GM19467 (cell line): ENCODE measurements around the gene CPO.

Experiments
- ATAC-seq: cut with Tn5 transposase; IDR thresholded peaks from one replicate; pipeline ENCODE4 v1.9.1; 2021; ENCODE audit warnings: mild to moderate bottlenecking, moderate library complexity; ENCODE audit not compliant: unreplicated experiment

CPO gene

GRCh38 chr2:206971805-206972204 lies 32.5 kb downstream of the CPO start:
- no peak for ATAC-seq

DNA sequence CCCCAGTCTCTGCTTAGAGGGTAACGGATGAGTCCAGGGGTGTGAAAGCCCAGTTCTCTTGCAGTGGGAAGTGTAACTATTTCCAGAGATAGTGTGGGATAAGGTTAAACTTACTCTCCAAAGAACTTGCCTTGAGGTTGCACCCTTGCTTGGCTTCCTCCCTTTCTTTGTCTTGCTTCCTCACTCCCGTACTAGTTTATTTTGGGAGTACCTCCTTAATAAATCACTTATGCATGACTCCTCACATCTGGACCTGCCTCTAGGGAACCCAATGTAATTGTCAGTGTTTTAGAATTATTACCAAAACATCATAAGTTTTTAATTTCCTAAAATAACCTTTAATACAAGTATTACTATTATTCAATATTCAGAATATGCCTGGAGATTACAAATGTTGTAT lies 35.2 kb downstream of the CPO start:
- ATAC-seq: no peak

DNA sequence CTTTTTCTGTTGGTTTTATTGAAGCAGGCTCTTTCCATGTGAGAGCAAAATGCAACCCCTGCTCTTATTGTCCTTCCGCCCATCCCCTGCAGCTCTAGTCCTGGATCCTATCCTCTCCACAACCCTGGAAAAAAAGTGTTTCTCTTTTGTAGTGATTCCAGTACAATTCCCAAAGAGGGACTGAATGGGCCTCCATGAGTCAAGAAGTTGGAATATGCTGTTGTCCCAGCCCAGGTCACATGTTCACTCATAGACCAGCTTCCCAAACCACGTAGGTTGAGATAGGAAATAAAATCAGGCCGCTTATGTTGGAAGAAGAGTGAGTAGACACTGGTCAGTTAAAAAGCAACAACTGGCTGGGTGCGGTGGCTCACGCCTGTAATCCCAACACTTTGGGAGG lies 39.4 kb downstream of the CPO start:
- ATAC-seq: no peak

GRCh38 chr2:206979365-206979764 lies 40.0 kb downstream of the CPO start:
- ATAC-seq: no peak

DNA sequence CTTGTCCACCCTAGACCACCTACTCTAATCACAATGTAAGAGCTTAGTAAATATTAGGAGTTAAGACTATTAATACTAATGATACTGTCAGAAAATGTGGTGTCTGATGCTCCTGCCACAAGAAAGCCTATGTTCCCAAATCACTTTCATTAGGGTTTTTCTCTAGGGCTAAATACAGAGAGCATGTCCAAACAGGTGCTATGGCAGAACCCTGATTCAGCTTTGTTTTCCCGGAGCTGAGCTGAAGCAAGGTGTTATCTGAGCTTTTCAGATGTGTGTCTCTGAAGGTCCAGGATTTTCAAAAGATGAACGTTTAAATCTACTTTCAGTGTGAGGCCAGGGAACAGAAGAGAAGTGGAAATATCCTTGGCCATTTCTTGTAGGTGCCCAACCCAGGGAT lies 40.6 kb downstream of the CPO start:
- ATAC-seq: no peak

- no peak for ATAC-seq
Measured at GRCh38 chr2:206980413-206980812, 41.1 kb downstream of the CPO start.

GRCh38 chr2:206981086-206981674 lies 41.9 kb downstream of the CPO start:
- no peak for ATAC-seq

DNA sequence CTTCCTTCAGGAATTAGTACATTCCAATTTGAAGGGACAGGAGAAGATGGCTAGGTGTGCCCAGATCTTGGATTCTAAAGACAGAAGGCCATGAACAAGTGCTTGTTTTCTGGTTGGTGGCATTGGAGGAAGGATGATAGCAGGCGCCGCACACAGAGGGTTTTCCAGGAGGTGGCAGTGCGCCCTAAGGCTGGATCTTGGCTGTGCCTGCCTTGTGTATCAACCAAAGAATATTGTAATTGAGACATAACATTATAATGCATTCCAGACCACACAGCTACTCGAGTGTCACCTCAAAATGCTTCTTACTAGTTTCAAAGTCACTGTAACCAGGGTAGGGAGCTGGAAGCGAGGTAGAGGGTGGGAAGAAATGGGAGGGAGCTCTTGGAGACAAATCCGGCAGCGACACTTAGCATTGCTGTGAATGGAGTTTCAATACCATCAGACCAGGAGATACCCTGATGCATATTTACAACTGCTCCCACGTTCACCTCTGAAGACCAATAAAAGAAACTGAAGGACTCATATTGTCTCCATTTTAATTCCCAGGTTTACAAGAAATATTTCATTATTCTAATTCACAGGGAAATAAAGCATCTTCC lies 42.5 kb downstream of the CPO start:
- no peak for ATAC-seq

- ATAC-seq: no peak
Measured at GRCh38 chr2:206982360-206982955, 43.1 kb downstream of the CPO start.

DNA sequence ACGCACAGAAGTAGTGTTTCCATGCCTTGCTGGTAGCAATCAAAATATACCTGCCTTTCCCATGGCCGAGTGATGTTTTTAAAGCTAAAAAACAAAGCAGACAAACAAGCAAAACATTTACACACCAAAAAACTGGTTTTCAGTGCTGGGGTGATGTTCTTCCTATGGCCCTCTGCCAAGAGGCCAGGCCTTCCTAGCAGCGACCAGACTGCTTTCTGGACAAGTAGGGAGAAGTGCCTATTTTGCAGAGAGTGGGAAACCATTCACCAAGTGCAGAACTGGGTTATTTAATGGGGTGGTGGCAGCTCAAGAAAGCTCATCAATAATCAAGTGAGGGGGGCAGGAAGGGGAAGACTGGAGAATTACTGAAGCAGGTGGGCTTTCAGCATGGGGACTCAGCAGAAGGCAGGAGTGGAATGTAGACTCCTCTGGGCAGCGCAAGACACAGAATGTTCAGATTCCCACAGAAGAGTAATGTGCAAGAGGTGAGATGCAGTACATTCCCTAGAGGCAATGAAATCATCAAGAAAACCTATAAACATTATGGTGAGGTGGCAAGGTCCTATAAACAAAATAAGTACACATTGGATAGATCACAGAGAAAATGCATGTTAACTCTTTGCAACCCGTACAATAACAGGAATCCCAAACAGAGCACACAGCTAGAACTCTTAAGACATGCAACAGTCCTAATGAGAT lies 44.0 kb downstream of the CPO start:
- ATAC-seq: no peak

GRCh38 chr2:206984206-206984605 lies 44.9 kb downstream of the CPO start:
- no peak for ATAC-seq

GRCh38 chr2:206986943-206987342 lies 47.6 kb downstream of the CPO start:
- no peak for ATAC-seq

DNA sequence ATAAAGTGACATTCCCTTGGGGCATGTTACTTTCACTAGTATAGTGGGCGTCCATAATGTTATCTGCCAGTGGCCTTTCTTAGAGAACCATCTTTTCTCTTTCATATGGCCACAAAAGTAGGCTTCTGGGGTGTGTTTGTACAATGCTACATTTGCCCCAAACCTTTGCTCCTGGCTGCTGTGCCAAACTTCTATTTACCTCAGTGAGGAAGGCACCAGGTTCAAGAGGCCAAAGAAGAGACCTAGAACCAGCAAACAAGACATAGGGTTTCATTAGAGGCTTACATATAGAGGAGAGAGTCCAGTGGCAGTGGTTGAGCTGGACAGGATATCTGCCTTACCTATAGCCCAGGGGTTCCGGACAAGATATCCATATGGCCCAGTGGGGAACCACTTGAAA lies 48.5 kb downstream of the CPO start:
- ATAC-seq: no peak

GRCh38 chr2:206988884-206989283 lies 49.6 kb downstream of the CPO start:
- no peak for ATAC-seq

- peak; percentile 67 for ATAC-seq
Measured at GRCh38 chr2:206989311-206989710, 50.0 kb downstream of the CPO start.

- no peak for ATAC-seq
Measured at GRCh38 chr2:206990360-206990759, 51.0 kb downstream of the CPO start.

GRCh38 chr2:206991070-206991469 lies 51.8 kb downstream of the CPO start:
- no peak for ATAC-seq

GRCh38 chr2:206993396-206993911 lies 54.1 kb downstream of the CPO start:
- ATAC-seq: no peak

DNA sequence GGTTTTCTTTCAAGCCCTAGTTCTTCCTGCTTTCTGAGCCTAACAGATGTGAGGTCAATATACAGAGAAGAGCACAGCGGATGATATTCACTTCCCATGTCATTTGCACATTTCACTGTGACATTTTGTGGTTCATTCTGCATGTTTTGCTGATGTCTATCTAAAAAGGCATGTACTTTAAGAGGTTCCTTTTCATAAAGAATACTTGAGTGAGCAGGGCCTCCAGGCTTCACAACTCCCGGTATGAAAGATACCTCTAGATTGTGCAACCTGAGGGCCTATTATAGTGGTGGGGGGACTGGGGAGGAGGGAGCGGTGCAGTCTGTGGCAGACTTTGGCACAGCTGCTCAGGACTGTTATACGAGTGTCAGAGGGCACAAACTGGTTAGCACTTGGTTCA lies 54.6 kb downstream of the CPO start:
- no peak for ATAC-seq

DNA sequence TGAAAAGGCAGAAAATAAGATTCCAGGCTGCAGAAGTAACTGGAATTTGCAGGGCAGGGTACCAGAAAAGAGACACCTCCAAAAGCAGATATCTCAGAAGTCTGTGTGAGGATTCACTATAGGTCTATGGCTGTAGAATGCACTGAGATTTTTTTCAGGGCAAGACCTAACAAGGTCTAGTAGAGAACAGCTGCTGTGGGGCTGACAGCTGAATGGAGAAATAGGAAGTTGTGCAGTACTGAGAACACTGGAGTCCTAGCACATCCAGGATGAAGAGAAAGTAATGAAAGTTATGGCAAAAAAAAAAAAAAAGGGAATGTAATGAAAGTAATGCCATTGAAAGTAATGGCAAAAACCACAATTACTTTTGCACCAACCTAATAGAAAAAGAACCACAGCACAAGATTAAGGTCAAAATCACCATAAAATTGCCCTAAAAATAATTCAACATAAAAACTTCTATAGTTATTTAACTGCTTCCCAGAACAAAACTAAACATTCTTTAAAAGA lies 57.3 kb downstream of the CPO start:
- no peak for ATAC-seq

DNA sequence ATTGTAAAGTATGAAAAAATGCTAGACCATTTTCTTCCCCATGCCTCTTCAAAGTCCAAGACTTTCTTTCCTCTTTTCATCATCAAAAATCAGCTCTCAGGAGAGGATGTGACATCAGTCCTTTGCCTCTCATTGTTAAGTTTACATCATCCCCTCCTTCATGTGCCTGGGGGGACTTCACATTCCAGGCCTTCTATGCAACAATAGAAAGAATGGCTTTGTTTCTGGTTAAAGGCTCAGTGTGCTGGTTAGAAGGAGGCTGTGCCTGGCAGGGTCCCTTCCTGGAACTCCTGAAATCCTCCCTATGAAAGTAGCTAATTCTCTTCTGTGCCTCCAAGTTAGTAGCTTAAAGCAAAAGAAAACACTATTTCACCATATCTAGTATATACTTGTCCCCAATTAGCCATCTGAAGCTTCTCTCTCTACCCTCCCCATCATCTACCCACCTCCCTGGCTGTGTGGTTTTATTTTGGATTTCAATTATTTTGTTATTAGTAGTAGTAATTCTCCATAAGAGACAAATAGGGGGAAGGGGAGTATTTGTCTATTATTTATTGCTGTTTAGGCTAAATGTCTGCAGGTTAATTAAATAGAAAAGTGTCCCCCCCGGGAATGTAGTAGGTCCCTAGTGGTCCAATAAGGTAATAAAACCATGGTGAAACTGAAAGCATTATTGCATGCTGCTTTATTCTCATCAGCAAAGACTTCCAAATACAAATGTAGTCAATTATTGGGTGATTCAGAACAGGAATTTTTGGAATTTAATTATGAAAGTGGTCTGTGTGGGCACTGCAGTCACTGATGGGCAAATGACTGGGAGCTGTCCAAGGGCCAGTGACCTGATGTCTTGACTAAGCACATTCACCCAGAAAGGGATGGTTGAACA lies 69.0 kb downstream of the CPO start:
- ATAC-seq: no peak
